EH (cell line): ENCODE measurements around the gene ABCA8.
A peak's percentile ranks its signal among the peaks of the same experiment; 100 is the strongest.
"Not testable (repeated sequence)": the region's sequence is repeated elsewhere in the genome, so short reads cannot be mapped to it uniquely, and the experiment has no call there.

ENCODE experiments used
- DNase-seq: peaks from one replicate; pipeline ENCODE4 v3.0.0-alpha.2; 2015; ENCODE audit warnings: low read depth

ABCA8 gene

GRCh38 chr17:68955181-68955841, at the start of gene ABCA8:
ABCA8 (minus strand) TSS chr17:68955392; CDS start chr17:68942034, 13,358 bp downstream.
- no peak for DNase-seq

GRCh38 chr17:69004759-69005158, 49.6 kb upstream of the ABCA8 start:
- not testable (repeated sequence) for DNase-seq

GRCh38 chr17:68999743-69000142, 44.6 kb upstream of the ABCA8 start:
- DNase-seq: not testable (repeated sequence)

GRCh38 chr17:68993112-68993511, 37.9 kb upstream of the ABCA8 start:
- DNase-seq: no peak

- DNase-seq: no peak
Measured at GRCh38 chr17:68987966-68988365, 32.8 kb upstream of the ABCA8 start.

- DNase-seq: peak; percentile 4
Measured at GRCh38 chr17:68981288-68981687, 26.1 kb upstream of the ABCA8 start.

- no peak for DNase-seq
Measured at GRCh38 chr17:68973098-68973846, 18.1 kb upstream of the ABCA8 start.

GRCh38 chr17:68972119-68972704, 17.0 kb upstream of the ABCA8 start:
- DNase-seq: peak; percentile 18

- DNase-seq: no peak
Measured at GRCh38 chr17:68969101-68969500, 13.9 kb upstream of the ABCA8 start.

- no peak for DNase-seq
Measured at GRCh38 chr17:68963958-68964357, 8.8 kb upstream of the ABCA8 start.

- no peak for DNase-seq
Measured at GRCh38 chr17:68961214-68961882, 6.2 kb upstream of the ABCA8 start.

GRCh38 chr17:68959117-68959516, 3.9 kb upstream of the ABCA8 start:
- not testable (repeated sequence) for DNase-seq

GRCh38 chr17:68957944-68958343, 2.8 kb upstream of the ABCA8 start:
- no peak for DNase-seq

- DNase-seq: no peak
Measured at GRCh38 chr17:68954146-68954896, 871 bp downstream of the ABCA8 start.

- no peak for DNase-seq
Measured at GRCh38 chr17:68953340-68953997, 1.7 kb downstream of the ABCA8 start.

- DNase-seq: no peak
Measured at GRCh38 chr17:68950725-68951124, 4.5 kb downstream of the ABCA8 start.

GRCh38 chr17:68947868-68948267, 7.3 kb downstream of the ABCA8 start:
- DNase-seq: not testable (repeated sequence)

GRCh38 chr17:68944435-68945035, 10.7 kb downstream of the ABCA8 start:
- no peak for DNase-seq

- not testable (repeated sequence) for DNase-seq
Measured at GRCh38 chr17:68943812-68944182, 11.4 kb downstream of the ABCA8 start.

- DNase-seq: no peak
Measured at GRCh38 chr17:68943123-68943811, 11.9 kb downstream of the ABCA8 start.
